GM20000 (cell line): Measurements from ENCODE around the gene CALML3.

ENCODE experiments used
- DNase-seq: peaks from one replicate; pipeline ENCODE4 v3.0.0; 2012; ENCODE audit warnings: low spot score
- TF ChIP-seq, protein P1 (sequence below): IDR thresholded peaks from 2 replicates; pipeline ENCODE4 v1.5.1; 2012; ENCODE audit warnings: mild to moderate bottlenecking, control low read depth; ENCODE audit errors: extremely low read depth, missing control alignments

CALML3 gene

DNA sequence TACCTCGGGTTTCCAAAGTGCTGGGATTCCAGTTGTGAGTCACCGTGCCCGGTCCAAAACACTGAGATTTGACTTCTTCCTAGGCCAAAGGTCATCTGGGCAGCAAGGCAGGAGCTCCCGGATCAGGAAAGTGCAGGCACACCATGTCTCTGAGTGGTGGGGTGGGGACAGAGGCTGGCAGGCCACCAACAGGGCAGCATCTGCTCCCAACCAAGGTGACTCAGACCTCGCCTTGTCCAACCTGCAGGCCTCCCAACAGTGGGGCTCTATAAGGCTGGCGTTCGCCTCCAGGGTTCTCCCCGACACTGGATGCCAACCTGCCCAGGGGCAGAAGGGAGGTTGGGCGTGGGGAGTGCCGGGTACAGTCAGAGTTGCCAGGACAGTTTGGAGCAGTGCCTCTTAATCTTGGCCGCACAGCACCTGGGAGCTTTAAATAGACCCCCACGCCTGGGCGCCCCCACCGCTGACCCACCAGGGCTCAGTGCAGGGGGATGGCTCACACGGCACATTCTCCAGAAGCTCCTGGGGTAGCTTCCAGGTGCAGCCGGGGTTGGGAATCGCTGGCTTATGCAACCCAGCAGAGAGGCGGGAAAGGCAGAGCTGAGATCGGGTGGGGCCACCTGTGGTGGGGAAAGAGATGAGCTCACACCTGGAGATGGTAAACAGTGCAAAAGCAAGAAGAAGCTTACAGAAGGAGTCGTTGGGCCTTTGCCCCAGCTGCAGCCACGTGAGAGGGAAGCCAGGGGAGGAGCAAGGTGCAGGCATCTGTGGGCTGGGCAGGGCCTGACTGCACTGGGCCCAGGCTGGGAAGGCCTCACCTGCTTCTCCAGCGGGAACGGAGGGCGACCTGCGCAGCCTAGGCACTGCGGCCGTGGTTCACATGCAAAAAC lies 36.2 kb upstream of the CALML3 start:
- DNase-seq: no peak
- TF ChIP-seq, protein P1, sequence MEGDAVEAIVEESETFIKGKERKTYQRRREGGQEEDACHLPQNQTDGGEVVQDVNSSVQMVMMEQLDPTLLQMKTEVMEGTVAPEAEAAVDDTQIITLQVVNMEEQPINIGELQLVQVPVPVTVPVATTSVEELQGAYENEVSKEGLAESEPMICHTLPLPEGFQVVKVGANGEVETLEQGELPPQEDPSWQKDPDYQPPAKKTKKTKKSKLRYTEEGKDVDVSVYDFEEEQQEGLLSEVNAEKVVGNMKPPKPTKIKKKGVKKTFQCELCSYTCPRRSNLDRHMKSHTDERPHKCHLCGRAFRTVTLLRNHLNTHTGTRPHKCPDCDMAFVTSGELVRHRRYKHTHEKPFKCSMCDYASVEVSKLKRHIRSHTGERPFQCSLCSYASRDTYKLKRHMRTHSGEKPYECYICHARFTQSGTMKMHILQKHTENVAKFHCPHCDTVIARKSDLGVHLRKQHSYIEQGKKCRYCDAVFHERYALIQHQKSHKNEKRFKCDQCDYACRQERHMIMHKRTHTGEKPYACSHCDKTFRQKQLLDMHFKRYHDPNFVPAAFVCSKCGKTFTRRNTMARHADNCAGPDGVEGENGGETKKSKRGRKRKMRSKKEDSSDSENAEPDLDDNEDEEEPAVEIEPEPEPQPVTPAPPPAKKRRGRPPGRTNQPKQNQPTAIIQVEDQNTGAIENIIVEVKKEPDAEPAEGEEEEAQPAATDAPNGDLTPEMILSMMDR: no peak

DNA sequence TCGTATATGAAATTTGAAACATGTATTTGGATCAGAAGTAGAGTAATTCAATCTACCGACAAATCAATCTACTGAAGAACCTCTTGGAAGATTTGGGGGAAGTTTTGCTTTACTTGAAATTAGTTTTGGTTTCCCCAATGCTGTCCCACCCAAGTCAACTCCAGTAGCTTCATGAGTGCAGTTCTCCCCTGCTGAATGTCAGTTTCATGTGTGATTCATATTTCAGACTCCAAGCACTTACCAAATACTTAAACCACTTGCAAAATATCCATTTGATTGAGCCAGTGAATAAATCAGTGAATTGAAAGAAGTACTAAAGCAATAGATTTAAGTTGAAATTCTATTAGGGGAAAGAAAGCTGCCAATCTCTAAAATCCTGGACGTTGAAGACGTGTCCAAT lies 34.7 kb upstream of the CALML3 start:
- TF ChIP-seq, protein P1: no peak
- no peak for DNase-seq

DNA sequence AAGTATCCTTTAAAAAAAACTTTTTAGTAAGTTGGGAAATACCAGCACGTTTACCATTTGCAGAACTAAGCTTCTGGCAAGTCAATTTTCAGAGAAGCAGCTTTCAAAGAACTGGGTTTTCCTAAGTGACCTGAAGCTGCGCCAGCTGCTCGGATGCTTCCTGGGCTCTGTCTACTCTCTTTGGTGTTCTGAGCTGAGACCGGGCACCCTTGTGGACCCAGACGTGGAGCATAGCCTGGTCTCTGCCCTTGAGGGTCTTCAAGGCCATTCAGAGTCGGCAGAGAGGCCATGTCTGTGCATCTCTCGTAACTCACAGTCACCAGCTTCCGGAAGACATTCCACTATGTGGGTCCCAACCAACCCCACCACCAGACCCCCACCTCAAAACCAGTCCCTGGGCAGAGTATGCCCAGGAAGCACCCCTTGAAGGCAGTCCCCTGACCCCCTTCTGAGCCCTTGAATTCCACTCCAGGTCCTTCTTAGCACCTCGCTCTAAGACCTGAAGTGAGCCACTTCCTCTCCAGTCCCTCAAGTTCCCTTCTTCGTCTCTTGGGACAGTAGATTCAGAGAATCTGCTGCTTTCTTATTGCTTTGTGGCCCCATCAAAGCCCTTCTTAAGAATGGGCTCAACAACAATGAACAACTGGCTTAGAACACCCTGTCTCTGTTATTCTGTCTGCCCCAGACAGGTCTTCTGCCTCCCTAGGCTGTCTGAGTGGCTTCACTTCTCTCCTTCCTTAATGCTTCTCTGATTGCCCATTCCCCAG lies 33.9 kb upstream of the CALML3 start:
- TF ChIP-seq, protein P1: no peak
- DNase-seq: no peak

DNA sequence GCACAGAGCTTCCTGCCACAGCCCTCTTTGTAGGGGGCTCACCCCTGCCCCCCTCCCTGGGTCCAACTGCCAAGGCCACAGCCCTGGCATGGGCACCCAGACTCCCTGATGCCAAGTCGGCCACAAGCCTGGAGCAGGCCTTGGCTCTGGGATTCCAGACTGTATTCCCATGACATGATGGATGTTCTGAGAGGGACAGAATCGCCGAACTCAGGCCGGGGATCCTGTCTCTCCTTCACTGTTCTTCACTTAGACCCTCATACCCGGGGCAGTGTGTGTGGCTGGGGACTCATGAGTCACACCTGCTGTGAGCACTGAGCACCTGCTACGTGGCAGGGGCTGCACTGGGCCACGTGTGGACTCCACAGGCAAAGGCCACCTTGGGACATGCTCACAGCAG lies 33.3 kb upstream of the CALML3 start:
- TF ChIP-seq, protein P1: no peak
- no peak for DNase-seq

DNA sequence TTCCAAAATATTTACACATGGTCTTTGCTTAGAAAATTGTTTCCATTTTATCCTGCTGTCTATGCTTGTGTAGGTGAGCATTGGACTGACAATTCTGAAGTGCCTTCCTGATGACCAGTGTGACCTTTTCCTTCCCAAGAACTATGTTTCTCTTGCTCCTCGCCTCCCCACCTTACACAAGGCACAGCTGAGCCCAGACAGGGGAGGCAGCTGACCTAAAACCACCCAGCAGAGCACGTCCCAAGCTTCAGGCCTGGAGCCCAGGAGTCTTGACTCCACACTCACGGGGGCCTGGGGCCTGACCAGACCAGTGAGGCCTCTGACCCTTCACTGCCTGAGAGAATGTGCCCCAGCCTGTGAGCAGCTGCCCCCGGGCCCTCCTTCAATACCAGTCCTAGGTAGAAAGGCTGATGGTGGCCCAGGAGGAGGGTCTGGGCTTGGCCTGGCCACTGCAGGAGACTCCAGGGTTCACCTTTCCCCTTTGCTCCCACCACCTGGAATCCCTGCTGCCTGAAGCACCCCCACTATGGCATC lies 32.4 kb upstream of the CALML3 start:
- no peak for DNase-seq
- TF ChIP-seq, protein P1: no peak

DNA sequence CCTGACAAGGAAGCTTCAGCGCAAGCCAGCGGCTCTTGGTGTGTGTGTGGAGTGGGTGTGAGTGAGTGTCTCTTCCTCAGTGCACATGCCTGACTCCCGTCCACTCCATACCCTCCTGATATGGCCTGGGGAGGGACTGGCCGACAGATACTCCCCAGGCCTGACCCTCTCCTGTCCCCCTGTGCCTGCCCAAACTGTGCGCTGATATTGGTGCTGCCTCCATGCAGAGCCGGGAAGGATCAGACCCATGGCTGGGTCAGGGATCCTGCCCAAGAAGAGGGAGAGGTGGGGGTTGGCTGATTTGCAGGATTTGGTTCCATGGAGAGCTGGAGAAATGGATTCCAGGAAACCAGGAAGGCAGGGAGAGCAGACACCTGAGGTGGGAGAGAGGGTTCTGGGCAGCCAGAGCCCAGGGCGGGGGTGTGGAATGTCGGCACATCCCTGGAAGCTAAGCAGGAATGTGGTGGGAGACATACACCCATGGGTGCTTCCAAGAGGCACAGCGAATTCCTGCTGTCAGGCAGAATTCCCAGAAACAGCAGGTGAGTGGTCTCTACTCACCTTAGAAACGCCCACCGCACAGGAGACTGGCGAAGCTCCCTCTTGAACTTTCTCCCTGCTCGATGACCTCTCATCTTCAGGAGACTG lies 31.7 kb upstream of the CALML3 start:
- no peak for DNase-seq
- TF ChIP-seq, protein P1: no peak

DNA sequence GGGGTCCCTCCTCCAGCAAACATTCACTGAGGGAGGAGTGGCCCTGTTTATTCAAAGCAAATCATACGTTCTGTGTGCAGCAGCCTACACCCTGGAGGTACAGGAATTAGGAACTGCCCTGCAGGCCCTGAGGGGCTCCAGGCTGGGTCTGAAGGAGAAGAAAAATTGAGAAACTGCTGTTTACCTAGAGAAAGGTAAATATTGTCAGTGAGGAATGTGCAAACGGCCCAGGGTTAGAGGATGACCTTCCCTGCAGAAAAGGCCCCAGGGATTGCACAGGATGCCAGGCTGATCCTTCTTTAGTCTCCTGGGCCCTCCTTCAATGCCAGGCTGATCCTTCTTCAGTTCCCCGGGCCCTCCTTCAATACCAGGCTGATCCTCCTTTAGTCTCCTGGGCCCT lies 31.1 kb upstream of the CALML3 start:
- TF ChIP-seq, protein P1: no peak
- no peak for DNase-seq
